ENCODE results near the gene MCC. TPM values are rescaled to one million over a fixed set of nuclear protein-coding genes. Genes with fewer than 3 reads are reported as not detected.

The MCC gene
- total and polyA plus RNA-seq, 2 of the 4 experiments (the other 2 are of a cell fraction): 5.0 to 20.6 TPM

DNA sequence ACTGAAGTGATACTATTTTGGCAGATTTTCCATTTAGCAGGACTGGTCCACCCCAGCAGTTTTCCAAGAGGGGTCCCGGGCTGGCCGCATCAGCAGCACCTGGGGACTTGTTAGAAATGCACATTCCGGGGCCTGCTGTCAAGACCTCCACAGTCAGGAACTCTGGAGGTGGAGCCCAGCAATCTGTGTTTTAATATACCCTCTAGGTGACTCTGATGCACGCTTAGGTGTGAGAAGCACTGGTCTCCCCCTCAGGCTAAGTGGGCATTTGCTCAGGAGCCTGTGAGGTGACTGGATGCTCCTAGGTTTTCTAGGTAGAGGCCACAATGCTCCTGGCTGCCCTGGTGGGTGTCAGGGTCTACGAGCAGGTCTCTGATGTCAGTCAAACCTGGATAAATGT is 430.0 kb downstream of the MCC start:
- no peak overlapping the region for H4K91ac ChIP-seq (ENCODE audit: insufficient read depth, low read depth, low read length)
- no peak overlapping the region for H2BK20ac ChIP-seq (ENCODE audit: low read depth, low read length)
- intact Hi-C loops (cut with micrococcal nuclease): no loop called here
- H3K27ac ChIP-seq (ENCODE audit: insufficient read depth, low read length): no peak overlapping the region
- H2BK120ac ChIP-seq (ENCODE audit: low read depth, low read length): no peak overlapping the region
- H3K56ac ChIP-seq (ENCODE audit: extremely low read depth, insufficient read depth, low read length): no peak overlapping the region
- no peak overlapping the region for H2BK5ac ChIP-seq (ENCODE audit: low read depth, low read length, poor library complexity, severe bottlenecking)
- TF ChIP-seq MXI1 (IDR thresholded peaks at IDR 0.05; ENCODE audit: borderline replicate concordance, low read depth, low read length): no peak
- TF ChIP-seq RAD21 (IDR thresholded peaks at IDR 0.05; ENCODE audit: low read length): no peak
- no peak for TF ChIP-seq RCOR1 (IDR thresholded peaks at IDR 0.05; ENCODE audit: insufficient replicate concordance, low read length)
- TF ChIP-seq NFE2L2 (IDR thresholded peaks at IDR 0.05; ENCODE audit: low read depth, low read length): no peak
- TF ChIP-seq SMC3 (IDR thresholded peaks at IDR 0.05; ENCODE audit: low read depth, low read length): no peak
- TF ChIP-seq, protein P1, sequence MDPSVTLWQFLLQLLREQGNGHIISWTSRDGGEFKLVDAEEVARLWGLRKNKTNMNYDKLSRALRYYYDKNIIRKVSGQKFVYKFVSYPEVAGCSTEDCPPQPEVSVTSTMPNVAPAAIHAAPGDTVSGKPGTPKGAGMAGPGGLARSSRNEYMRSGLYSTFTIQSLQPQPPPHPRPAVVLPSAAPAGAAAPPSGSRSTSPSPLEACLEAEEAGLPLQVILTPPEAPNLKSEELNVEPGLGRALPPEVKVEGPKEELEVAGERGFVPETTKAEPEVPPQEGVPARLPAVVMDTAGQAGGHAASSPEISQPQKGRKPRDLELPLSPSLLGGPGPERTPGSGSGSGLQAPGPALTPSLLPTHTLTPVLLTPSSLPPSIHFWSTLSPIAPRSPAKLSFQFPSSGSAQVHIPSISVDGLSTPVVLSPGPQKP (IDR thresholded peaks at IDR 0.05; ENCODE audit: borderline replicate concordance, low read depth, low read length): no peak
- TF ChIP-seq POLR2A (IDR thresholded peaks at IDR 0.05; ENCODE audit: low read depth, low read length): no peak
- no peak for TF ChIP-seq BHLHE40 (IDR thresholded peaks at IDR 0.05; ENCODE audit: low read depth, low read length)
- TF ChIP-seq USF2 (IDR thresholded peaks at IDR 0.05; ENCODE audit: low read depth, low read length): no peak
- TF ChIP-seq FOS (IDR thresholded peaks at IDR 0.05; ENCODE audit: low read depth, low read length): no peak
- TF ChIP-seq MAZ (IDR thresholded peaks at IDR 0.05; ENCODE audit: borderline replicate concordance, low read depth, low read length): no peak
- no peak for TF ChIP-seq CEBPB (IDR thresholded peaks at IDR 0.05; ENCODE audit: low read depth, low read length)
- TF ChIP-seq, protein P2, sequence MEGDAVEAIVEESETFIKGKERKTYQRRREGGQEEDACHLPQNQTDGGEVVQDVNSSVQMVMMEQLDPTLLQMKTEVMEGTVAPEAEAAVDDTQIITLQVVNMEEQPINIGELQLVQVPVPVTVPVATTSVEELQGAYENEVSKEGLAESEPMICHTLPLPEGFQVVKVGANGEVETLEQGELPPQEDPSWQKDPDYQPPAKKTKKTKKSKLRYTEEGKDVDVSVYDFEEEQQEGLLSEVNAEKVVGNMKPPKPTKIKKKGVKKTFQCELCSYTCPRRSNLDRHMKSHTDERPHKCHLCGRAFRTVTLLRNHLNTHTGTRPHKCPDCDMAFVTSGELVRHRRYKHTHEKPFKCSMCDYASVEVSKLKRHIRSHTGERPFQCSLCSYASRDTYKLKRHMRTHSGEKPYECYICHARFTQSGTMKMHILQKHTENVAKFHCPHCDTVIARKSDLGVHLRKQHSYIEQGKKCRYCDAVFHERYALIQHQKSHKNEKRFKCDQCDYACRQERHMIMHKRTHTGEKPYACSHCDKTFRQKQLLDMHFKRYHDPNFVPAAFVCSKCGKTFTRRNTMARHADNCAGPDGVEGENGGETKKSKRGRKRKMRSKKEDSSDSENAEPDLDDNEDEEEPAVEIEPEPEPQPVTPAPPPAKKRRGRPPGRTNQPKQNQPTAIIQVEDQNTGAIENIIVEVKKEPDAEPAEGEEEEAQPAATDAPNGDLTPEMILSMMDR (conservative IDR thresholded peaks at IDR 0.05; ENCODE audit: low read depth, low read length): no peak
- no peak for TF ChIP-seq RFX5 (IDR thresholded peaks at IDR 0.05; ENCODE audit: low read depth, low read length)
- no peak for TF ChIP-seq CHD1 (IDR thresholded peaks at IDR 0.05; ENCODE audit: low read depth, low read length)
- no peak for TF ChIP-seq MAFK (IDR thresholded peaks at IDR 0.05; ENCODE audit: low read depth, low read length)
- no peak overlapping the region for H3K14ac ChIP-seq (replicated peaks; ENCODE audit: low read depth, low read length)
- no peaks in the 10 kb centered on the region for H4K20me1 ChIP-seq (ENCODE audit: insufficient read depth, low read length)
- DNase-seq: no peak
- H3K27me3 ChIP-seq (ENCODE audit: control insufficient read depth, insufficient read depth, low read length): no peaks in the 10 kb centered on the region
- no peak overlapping the region for H3K4ac ChIP-seq (ENCODE audit: low read depth, low read length)
- H2BK15ac ChIP-seq (ENCODE audit: low read depth, low read length): no peak overlapping the region
- H2AFZ ChIP-seq (replicated peaks; ENCODE audit: low read length, poor library complexity): no peak overlapping the region
- H4K8ac ChIP-seq (ENCODE audit: low read depth in 2 of 2, low read length in 2 of 2): no peak overlapping the region
- peaks cover 0 to 7% of the 10 kb centered on the region in 2 experiments; a peak in 2 of 4 replicates for H3K79me1 ChIP-seq (ENCODE audit: low read depth in 1 of 2, low read length in 2 of 2)
- H3K4me3 ChIP-seq (ENCODE audit: insufficient read depth, low read depth, low read length): no peak overlapping the region
- no peak overlapping the region for H4K5ac ChIP-seq (ENCODE audit: low read depth, low read length)
- in situ Hi-C loops (cut with MboI; ENCODE audit: low sequenced_read_pairs): no loop called here
- BruUV-seq (replicated peaks): no TSS peak
- no peak overlapping the region for H3K9ac ChIP-seq (ENCODE audit: low read depth, low read length)
- no peak overlapping the region for H3K18ac ChIP-seq (ENCODE audit: low read depth, low read length)
- H3K23ac ChIP-seq (ENCODE audit: low read depth, low read length): no peak overlapping the region
- H3K36me3 ChIP-seq (ENCODE audit: control insufficient read depth, insufficient read depth, low read length): peaks cover 45% of the 10 kb centered on the region
- H3K4me2 ChIP-seq (ENCODE audit: low read depth, low read length): no peak overlapping the region
- CTCF ChIA-PET: no interaction called here
- POLR2A ChIA-PET (ENCODE audit: unreplicated experiment): no interaction called here
- H3K4me1 ChIP-seq (ENCODE audit: control insufficient read depth, insufficient read depth, low read length): peaks cover 18% of the 10 kb centered on the region
- peak overlapping the region; percentile 89; the same call in 1 of the 2 replicates for H2AK5ac ChIP-seq (ENCODE audit: low read depth, low read length)
- 100% methylated on average over 1 of the region's 5 CpGs; no CpG with 5 or more reads in 1 of the 2 experiments for WGBS, 2 experiments (ENCODE audit: extremely low coverage in 2 of 2, insufficient read length in 1 of 2)
- H3K9me1 ChIP-seq (ENCODE audit: insufficient read depth, low read length): peaks cover 12% of the 10 kb centered on the region
- no peak overlapping the region for H2AK9ac ChIP-seq (replicated peaks; ENCODE audit: low read depth, low read length, poor library complexity)
- ATAC-seq (ENCODE audit: low read depth): no peak
- H3K9me3 ChIP-seq (ENCODE audit: control insufficient read depth, insufficient read depth, low read length): no peaks in the 10 kb centered on the region
- dilution Hi-C loops (cut with HindIII; ENCODE audit: low sequenced_read_pairs, unreplicated experiment): no loop called here
